ENCODE measurements around the gene RAP1GAP2.

DNA sequence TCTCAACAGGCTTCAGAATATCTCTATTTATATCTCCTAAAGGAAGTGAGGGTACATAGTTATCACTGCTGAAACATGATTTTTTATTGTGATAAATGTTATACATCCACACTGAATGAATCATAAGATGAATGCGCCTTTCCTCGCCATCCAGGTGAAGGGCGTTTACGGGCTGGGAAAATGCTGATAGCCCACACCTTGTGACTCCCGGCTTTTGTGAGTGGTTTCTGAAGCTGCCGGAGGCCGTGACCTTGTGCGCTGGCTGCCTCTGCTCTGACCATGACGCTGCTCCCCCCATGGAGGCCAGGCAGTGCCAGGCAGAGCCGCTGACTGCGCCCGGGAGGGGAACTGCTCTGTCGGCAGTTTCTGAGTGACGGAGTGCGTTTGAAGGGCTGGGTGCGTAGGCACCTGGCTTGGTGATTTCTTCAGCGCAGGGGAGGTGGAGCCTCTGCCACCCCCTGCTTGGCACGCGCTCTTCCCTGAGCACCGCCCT is 97.2 kb downstream of the RAP1GAP2 start:
- TF ChIP-seq EZH2 (IDR thresholded peaks at IDR 0.05; ENCODE audit: insufficient read depth, poor library complexity, severe bottlenecking) (no peak), EZH2phosphoT487 (IDR thresholded peaks at IDR 0.05; ENCODE audit: insufficient read depth, low read depth) (no peak)
